ENCODE data around the gene CX3CR1. TPM values are rescaled to one million over a fixed set of nuclear protein-coding genes. Genes with fewer than 3 reads are reported as not detected.
"Not testable (repeated sequence)": the region's sequence is repeated elsewhere in the genome, so short reads cannot be mapped to it uniquely, and the experiment has no call there.

Gene CX3CR1, protein sequence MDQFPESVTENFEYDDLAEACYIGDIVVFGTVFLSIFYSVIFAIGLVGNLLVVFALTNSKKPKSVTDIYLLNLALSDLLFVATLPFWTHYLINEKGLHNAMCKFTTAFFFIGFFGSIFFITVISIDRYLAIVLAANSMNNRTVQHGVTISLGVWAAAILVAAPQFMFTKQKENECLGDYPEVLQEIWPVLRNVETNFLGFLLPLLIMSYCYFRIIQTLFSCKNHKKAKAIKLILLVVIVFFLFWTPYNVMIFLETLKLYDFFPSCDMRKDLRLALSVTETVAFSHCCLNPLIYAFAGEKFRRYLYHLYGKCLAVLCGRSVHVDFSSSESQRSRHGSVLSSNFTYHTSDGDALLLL
- 1.8 and 2.1 TPM in 2 replicates for total RNA-seq

DNA sequence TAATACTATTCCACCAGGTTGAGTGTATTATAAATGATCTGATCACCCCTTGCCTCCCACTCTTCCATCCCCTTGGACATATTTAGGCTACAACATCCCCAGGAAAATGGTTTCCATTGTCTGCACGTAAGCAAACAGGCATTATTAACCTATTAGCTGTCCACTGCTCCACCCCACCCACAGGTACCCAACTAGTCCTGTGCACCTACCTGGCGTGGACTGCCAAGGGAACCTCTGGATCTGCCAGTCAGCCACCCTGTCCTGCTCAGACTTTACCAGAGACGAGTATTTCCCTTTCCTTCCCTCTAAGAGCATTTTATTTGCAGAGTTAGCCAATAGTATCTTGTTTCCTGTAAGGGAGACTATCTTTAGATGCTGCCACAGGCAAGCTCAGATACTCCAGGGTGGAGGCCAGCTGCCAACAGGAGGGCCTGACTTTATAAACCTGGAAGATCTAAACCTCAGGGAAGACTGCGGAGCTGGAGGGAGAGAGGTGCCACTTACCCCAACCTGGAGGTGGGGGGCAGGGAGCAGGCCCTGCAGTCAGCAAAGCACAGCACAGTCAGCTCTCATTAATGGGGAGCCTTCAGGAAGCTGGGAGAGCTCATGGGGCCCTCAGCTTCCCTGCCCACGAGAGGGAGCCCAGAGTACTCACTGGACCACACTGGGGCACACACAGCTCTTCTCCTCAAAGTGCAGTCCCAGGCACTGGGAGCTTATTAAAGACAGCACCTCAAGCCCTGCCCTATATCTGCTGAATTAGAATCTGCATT is at the start of gene CX3CR1:
TSS of gene CX3CR1 (minus strand) at position 292 of the 773 bp plus-strand sequence. CDS start 13,527 bp downstream, outside the sequence.
- intact Hi-C loops (cut with micrococcal nuclease): no loop called here

DNA sequence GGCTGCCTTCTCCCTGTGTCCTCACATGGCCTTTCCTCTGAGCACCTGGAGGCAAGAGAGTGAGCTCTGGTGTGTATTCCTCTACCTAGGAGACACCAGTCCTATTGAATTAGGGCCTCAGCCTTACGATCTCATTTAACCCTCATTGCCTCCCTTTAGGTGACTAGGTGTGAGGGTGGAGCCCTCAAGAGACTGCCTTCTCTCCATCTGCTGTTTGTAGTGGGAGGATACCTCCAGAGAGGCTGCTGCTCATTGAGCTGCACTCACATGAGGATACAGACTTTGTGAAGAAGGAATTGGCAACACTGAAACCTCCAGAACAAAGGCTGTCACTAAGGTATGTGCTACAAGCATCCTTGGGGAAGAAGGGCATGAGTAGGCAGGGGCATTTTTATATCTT is 49.7 kb upstream of the CX3CR1 start, which contains the start of gene CCR8:
TSS of gene CCR8 (plus strand) at position 217 of the 400 bp plus-strand sequence. CDS start 2,623 bp downstream, outside the sequence.
- intact Hi-C loops (cut with micrococcal nuclease): loop anchor here (2.0 kb wide), 1 partner anchor 31 kb away; no protein-coding TSS in a partner anchor

DNA sequence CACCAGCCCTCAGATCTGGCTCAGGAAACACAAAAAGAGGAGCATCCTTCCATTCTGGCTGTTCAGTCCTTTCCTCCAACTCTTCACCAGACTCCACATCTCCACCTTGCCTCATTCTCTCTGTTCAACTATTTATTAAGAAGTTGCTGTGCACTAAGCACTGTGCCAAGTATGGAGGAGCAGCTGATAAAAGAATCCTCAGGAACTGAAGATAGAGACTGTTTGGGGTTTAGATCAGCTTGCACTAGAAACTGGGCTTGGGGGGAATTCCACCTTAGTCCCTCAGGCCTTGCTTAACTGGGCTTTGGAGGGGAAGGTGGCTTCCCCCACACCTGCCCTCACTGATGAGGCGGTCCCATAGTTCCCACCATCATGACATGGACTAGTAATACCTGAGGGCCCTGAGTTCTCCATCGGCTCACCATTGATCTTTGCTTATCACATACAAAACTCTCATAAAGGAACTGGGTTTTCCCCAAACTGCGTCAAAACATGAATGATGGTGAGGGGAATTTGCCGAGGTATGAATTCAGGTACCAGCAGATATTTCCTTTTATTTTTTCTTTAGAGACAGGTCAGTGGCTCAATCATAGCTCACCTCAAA is 48.0 kb upstream of the CX3CR1 start:
- intact Hi-C loops (cut with micrococcal nuclease): loop anchor here (2.0 kb wide), 1 partner anchor 33 kb away; no protein-coding TSS in a partner anchor

DNA sequence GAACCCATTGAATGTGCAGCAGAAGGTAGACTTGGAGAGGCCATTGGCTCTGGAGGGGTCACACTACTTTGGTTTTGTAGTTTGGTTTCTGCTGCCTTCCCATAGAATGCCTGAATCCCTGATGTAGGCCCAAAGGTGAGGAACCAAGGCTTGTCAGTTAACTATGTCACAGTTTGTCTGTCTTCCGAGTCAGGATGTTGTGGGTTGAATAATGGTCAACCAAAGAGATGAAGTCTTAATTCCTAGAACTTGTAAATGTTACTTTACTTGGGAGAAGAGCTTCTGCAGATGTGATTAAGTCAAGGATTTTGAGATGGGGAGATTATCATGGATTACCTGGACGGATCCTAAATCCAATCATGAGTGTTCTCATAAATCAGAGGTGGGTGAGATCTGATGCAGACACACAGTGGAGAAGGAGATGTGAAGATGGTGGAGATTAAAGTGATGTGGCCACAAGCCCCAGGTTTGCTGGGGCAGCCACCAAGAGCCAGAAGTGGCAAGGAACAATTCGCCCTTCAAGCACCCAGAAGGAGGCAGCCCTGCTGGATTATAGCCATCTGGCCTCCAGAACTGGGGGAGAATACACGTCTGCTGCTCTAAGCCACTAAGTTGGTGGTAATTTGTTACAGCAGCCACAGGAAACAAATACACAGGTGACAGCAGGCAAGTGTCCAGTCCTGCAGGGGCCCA is 47.4 kb upstream of the CX3CR1 start:
- intact Hi-C loops (cut with micrococcal nuclease): no loop called here

DNA sequence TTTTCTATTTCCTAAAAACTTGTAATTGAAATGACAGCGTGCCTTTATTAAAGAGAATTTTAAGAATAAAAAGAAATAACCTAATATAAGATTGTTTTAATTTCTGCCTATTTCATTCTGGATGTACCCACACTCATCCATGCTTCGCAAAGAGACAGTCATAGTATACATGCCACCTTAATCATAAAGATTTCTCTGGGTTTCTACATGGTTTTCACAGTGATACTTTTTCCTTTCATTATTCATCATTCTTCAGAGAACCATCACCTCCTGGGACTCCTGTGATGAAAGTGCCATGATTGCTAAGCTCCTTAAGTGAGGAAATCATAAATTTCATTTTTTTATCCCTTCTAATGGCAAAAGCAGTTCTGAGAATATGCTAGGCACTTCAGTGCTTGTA is 45.4 kb upstream of the CX3CR1 start:
- intact Hi-C loops (cut with micrococcal nuclease): no loop called here

DNA sequence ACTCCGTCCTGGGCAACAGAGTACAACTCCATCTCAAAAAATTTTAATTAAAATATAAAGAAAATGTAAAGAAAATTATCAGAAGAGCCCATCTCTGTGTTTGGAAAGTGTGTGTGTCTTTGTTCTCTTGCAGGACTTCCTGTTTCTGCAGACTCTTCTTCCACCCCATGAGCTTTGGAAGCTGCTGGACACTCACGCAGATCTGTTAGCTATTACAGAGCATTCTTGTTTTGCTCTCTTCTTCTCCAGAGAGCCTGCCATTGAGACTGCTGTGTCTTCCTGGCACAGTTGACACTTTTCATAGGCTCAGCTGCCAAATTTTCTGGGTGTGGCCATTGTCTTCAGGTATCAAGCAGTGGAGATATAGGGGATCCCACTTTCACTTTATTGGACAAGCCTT is 43.7 kb upstream of the CX3CR1 start:
- intact Hi-C loops (cut with micrococcal nuclease): no loop called here

DNA sequence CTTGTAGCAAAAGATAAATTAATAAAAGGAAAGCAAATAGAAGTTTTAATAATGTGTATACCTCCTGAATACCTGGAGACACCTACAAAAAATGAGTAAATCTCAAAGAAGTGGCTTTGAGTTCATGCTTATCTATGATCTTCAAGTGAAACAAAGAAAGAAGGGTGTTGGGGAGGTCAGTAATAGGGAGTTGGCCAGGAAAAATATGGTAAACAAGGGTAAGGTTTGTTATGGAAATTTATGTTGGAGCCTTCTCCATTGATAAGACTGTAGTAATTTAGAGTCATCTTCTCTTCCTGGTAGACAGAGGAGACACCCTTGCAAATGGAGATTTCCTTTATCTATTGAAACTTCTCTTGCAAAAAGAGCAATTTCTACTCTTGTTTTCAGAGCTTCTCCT is 43.1 kb upstream of the CX3CR1 start:
- intact Hi-C loops (cut with micrococcal nuclease): no loop called here

DNA sequence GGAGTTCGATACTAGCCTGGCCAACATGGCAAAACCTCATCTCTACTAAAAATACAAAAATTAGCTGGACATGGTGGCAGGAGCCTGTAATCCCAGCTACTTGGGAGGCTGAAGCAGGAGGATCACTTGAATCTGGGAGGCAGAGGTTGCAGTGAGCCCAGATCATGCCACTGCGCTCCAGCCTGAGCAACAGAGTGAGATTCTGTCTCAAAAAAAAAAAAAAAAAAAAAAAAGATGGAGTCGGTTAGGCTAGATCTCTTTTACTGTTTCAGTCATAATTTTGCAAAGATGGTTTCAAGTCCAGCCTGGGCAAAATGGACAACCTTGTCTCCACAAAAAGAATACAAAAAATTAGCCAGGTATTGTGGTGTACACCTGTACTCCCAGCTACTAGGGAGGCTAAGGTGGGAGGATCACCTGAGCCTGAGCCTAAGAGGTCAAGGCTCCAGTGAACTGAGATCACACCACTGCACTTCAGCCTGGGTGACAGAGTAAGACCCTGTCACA is 42.4 kb upstream of the CX3CR1 start:
- intact Hi-C loops (cut with micrococcal nuclease): not testable (repeated sequence)

DNA sequence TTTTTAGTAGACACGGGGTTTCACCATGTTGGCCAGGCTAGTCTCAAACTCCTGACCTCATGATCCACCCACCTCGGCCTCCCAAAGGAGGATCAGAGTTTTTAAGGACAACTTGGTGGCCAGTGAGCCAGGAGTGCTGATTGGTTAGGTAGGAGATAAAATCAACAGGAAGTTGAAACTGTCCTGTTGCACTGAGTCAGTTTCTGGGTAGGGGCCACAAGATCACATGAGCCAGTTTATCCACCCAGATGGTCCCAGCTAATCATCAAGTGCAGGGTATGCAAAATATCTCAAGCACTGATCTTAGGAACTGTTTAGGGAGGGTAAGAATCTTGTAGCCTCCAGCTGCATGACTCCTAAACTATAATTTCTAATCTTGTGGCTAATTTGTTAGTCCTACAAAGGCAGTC is 41.7 kb upstream of the CX3CR1 start:
- intact Hi-C loops (cut with micrococcal nuclease): not testable (repeated sequence)

DNA sequence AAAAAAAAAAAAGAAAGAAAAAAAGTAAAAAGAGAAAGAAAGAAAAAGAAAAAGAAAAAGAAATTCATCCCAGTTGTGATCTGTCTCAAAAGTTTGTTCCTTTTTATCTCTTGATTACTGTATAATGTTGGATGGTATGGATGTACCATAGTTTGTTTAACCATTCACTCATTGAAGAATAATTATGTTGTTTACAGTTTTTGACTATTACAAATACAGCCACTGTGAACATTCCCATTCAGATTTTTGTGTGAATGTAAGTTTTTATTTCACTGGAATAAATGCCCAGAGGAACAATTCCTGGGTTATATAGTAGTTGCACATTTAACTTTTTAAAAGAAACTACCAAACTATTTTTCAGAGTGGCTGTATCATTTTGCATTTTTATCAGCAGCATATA is 39.4 kb upstream of the CX3CR1 start:
- intact Hi-C loops (cut with micrococcal nuclease): no loop called here

DNA sequence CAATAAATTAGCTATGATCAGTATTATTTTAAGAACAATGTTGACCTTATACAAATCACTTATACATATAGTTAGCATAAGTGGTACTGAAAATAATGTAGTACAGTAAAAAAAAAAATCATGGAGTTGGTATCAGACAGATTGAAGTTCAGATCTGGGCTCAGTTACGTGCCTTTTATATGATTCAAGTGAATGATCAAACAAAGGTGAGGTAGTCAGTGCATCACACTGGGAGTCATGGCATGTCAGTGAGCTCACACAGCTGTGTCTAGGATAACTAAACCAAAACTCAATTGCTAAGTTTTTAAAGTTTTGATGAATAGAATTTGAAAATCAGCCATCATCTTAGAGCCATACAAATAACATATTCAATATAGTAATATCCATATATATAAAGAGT is 38.5 kb upstream of the CX3CR1 start:
- intact Hi-C loops (cut with micrococcal nuclease): no loop called here

DNA sequence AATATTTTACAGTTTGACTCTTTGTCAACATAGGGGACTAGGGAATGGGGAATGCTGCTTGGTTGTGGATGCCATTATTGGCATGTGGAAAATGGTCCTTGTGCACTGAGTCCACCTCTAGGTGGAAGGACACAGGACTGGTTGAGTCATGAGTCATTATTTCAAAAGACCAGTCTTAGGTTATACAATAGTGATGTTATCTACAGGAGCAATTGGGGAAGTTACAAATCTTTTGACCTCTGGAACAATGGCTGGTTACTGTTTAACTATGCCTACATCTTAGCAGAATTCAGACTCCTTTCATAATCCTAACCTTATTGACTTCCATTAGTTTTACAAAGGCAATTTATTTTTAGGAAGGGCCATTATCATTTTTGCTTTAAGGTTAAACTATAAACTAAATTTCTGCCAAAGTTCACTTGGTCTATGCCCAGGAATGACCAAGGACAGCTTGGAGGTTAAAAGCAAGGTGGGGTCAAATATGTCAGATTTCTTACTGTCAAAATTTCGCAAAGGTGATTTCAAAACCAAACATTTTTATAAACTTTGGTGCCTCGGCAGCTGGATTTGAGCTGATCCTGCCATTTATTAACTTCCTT is 37.8 kb upstream of the CX3CR1 start:
- intact Hi-C loops (cut with micrococcal nuclease): no loop called here

DNA sequence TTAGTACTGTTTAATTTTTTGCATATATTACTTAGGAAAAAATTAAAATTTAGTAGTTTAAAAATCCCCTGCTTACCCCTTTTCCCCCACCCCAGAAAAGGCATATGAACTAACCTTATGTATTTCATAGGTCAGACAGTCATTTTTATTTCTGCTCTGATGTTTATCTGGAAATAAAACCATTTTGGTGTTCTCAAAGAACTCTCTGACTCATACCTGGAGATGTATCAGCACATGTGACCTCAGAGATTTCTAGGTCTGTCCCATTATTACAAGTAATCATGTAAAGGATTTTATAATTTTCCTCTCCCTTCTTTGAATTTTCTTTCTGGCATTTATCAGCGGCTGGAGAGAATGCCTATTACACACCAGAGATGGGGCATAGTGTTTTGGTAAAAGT is 35.6 kb upstream of the CX3CR1 start:
- intact Hi-C loops (cut with micrococcal nuclease): no loop called here

DNA sequence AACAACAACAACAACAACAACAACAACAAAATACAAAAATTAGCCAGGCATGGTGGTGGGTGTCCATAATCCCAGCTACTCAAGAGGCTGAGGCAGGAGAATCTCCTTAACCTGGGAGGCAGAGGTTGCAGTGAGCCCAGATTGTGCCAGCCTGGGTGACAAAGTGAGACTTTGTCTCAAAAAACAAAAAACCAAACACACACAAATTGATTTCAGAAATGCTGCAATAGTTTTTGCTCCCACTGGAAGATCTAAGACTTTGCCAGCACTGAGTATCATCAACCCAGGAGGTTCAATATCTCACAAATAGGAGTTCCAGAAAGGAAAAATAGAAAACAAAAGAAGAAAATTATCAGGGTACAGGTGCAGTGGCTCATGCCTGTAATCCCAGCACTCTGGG is 33.5 kb upstream of the CX3CR1 start:
- intact Hi-C loops (cut with micrococcal nuclease): no loop called here

DNA sequence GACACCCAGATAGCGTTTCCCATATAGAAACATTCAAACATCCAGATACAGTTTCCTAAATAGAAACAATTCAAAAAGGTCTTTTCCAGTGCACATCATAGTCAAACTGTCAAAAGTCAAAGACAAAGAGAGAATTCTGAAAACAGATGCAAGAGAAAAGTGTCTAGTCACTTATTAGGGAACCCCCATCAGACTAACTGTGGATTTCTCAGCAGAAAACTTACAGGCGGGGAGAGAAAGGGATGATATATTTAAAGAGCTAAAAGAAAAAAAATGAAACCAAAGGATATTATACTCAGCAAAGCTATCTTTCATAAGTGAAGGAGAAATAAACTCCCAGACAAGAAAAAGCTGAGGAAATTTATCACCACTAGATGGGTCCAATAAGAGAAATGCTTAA is 22.3 kb upstream of the CX3CR1 start:
- intact Hi-C loops (cut with micrococcal nuclease): no loop called here

DNA sequence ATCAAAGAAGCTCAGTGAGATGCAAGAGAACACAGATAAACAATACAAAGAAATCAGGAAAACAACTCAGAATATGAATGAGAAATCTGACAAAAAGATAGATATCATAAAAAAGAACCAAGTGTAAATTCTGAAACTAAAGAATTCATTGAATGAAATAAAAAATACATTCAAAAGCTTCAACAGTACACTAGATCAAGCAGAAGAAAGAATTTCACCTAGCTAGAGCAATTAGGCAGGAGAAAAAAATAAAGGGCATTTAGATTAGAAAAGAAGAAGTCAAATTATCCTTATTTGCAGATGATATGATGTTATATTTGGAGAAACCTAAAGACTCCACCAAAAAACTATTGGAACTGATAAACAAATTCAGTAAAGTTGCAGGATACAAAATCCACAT is 19.4 kb upstream of the CX3CR1 start:
- intact Hi-C loops (cut with micrococcal nuclease): no loop called here

DNA sequence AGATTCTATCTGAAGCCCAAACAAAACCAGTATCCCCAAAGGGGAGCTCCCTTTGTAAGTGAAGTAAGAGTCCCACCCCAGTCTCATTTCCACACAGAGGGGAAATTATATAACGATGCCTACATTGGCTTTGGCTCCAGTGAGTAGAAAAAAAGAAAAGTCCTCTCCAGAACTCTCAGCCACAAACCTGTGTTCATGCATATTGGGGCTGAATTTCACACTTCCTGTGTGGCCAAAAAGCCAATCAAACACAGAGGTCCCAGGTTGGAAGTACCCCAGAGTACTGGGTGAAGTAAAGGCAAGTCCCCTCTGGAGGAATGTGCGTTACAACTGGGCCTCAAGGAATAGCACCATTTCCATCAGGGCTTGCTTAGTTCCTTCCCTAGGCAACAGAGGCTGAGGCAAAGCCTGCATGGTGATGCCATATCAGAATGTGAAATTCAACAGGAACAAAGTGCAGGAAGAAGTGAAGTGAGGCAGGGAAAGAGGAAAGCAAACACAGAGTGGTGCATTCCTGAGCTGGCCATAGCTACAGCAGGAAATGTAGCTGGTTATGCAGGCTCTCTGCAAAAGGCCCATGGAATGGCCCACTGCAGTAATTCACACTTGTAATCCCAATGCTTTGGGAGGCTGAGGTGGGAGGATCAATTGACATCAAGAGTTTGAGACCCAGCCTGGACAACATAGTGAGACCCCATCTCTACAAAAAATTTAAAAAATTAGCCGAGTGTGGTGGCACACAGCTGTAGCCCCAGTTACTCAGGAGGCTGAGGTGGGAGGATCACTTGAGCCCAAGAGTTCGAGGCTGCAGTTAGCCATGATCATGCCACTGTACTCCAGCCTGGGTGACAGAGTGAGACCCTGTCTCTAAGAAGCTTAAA is 16.6 kb upstream of the CX3CR1 start:
- intact Hi-C loops (cut with micrococcal nuclease): no loop called here

DNA sequence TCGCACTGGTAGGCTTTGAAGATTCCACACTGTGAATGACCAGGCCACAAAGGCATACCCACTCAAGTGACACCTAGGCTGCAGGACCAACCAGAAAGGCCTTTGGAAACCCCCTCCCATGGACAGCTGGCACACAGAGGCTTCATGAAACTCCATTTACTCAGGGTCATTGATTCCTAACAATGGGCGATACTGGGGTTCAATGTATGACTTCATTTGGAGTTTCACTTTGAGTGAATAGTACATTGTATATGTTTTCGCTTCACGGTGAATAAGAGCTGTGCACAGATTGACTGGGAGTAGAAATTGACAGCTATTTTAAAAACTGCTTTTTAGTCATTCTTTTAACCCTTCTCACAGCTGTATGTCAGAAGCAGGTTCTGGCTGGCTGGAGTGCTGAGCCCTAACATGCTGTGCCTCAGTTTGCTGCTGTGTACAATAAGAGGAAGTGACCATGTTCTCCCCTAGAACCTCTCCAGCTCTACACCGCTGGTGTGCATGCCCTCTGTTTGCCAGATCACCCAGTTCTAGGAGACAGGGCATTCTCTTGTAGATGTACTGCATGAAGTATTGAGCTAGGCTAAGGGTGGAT is 15.4 kb upstream of the CX3CR1 start:
- intact Hi-C loops (cut with micrococcal nuclease): no loop called here

DNA sequence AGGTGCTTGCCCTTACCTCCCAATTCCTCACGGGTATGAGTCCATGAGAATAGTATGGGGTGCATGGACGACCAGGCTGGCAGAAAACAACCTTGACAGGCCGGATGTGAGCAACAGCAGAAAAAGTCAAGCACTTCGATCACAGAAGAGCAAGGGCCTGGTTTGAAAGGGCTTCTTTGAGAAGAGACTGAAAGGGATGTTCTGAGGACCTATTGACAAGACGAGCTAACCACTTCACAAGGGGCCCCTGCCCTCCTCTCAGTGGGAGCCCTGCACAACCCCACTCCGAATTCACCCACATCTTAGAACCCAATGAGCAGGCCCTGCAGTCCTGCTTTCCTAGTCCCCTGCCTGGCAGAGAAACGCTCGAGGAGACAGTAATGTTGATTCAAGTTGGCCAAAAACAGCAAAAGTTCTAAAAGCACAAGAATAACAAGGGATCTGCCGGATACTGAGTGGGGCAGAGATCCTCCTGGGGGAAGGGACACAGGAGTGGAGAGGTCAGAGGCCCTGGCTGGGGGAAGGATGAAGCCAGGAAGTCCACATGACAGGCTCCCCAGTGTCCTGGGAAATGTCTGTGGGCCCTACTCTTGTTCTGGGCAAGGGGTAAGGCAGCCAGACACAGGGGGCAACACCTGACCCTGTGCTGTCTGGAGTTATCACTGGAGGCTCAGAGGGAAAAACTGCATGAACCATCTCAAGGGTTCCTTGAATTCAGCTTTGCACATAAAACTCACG is 14.8 kb upstream of the CX3CR1 start:
- intact Hi-C loops (cut with micrococcal nuclease): no loop called here

Data from T-helper 2 cell treated with Interferon-gamma antibody and Interleukin-4, amounts not matched to agents 100 ng/mL and 5 ng/mL, for 36 hours (primary cell).